HCT116 (cell line): ENCODE data around the gene JAK2. TPM values are rescaled to one million over a fixed set of nuclear protein-coding genes. Genes with fewer than 3 reads are reported as not detected.

Source experiments
- ATAC-seq: fragments of 200-7000 bp; cut with Tn5 transposase; 2 replicates; pipeline ENCODE4 v1.9.1; 2020; ENCODE audit warnings: mild to moderate bottlenecking, moderate library complexity
- BruUV-seq: library from RNA; stranded (reverse); fragments of 400-500 nt; replicated peaks from 2 replicates; lab custom pipeline; 2021; lab: Mats Ljungman, UMichigan
- CTCF ChIA-PET: fragments of 300-600 bp; sonication (Branson Sonifier 250); formaldehyde crosslinking; loops from one replicate; lab custom pipeline; 2021; ENCODE audit warnings: antibody characterized with exemption; lab: Charles Lee
- POLR2A ChIA-PET: fragments of 300-600, 350-600 bp; sonication (Branson Sonifier 250); formaldehyde crosslinking; loops from one replicate; lab custom pipeline; 2021; ENCODE audit warnings: antibody characterized with exemption; lab: Charles Lee
- RAD21 ChIA-PET, 2 experiments: fragments of 300-600 bp; sonication (Branson Sonifier 250); formaldehyde crosslinking; loops; one replicate each; lab custom pipeline; 2023; ENCODE audit warnings: low total read pairs in 2 of 2; ENCODE audit not compliant: uncharacterized antibody in 2 of 2, unreplicated experiment in 2 of 2, low non-redundant PET in 1 of 2; lab: Charles Lee
- DNase-seq: peaks from one replicate; pipeline ENCODE4 v3.0.0-alpha.2; 2010; ENCODE audit warnings: low read depth, low spot score
- H2AFZ ChIP-seq: fragments of 200-600 bp; shearing (Covaris generic), sonication (generic); 2 replicates; pipeline ENCODE4 v1.6.1; 2017; ENCODE audit warnings: low read depth, mixed run types, mixed read lengths, antibody characterized with exemption, low read length; ENCODE audit not compliant: poor library complexity, severe bottlenecking
- H3K27ac ChIP-seq: 2 replicates; pipeline ENCODE4 v1.5.1; 2012; ENCODE audit warnings: low read depth, low read length
- H3K27me3 ChIP-seq: fragments of 200-600 bp; sonication (generic); 2 replicates; pipeline ENCODE4 v1.6.1; 2016; ENCODE audit warnings: mixed run types, low read length, mixed read lengths; ENCODE audit not compliant: insufficient read depth
- H3K36me3 ChIP-seq, 2 experiments: fragments of 200-500 bp in 1 of 2; fragments of 200-600 bp in 1 of 2; sonication (Bioruptor generic) in 1 of 2; sonication (generic) in 1 of 2; 2 replicates each; pipeline versions ENCODE4 v1.5.1 to v1.6.1; 2014 to 2016; ENCODE audit warnings: low read length in 2 of 2, inconsistent platforms in 1 of 2, mixed read lengths in 1 of 2, mixed run types in 1 of 2; ENCODE audit not compliant: insufficient read depth in 2 of 2, control insufficient read depth in 1 of 2
- H3K4me1 ChIP-seq, 2 experiments: fragments of 200-600 bp in 1 of 2; sonication (generic) in 1 of 2; 2 replicates each; pipeline versions ENCODE4 v1.5.1 to v1.6.1; 2012 to 2017; ENCODE audit warnings: low read length in 2 of 2, inconsistent platforms in 1 of 2, mild to moderate bottlenecking in 1 of 2, mixed read lengths in 1 of 2, mixed run types in 1 of 2, moderate library complexity in 1 of 2; ENCODE audit not compliant: insufficient read depth in 2 of 2, control insufficient read depth in 1 of 2
- H3K4me2 ChIP-seq: fragments of 200-600 bp; sonication (generic); 2 replicates; pipeline ENCODE4 v1.6.1; 2017; ENCODE audit warnings: mixed run types, low read length, mixed read lengths
- H3K4me3 ChIP-seq, 2 experiments: fragments of 200-600 bp in 1 of 2; sonication (generic) in 1 of 2; replicated peaks in 1 of 2; 2 replicates each; pipeline ENCODE4 v1.5.1; 2011 to 2016; ENCODE audit warnings: low read length in 2 of 2, control low read depth in 1 of 2, low read depth in 1 of 2, mild to moderate bottlenecking in 1 of 2, mixed read lengths in 1 of 2, mixed run types in 1 of 2
- H3K79me2 ChIP-seq: fragments of 200-600 bp; sonication (generic); 2 replicates; pipeline ENCODE4 v1.6.1; 2017; ENCODE audit warnings: mild to moderate bottlenecking, mixed run types, low read length, moderate library complexity, mixed read lengths; ENCODE audit not compliant: insufficient read depth
- H3K9ac ChIP-seq: fragments of 200-600 bp; sonication (generic); 2 replicates; pipeline ENCODE4 v1.6.1; 2016; ENCODE audit warnings: low read length, mixed read lengths
- H3K9me2 ChIP-seq: fragments of 200-600 bp; sonication (generic), shearing (Covaris generic); 2 replicates; pipeline ENCODE4 v1.6.1; 2017; ENCODE audit warnings: mixed run types, mild to moderate bottlenecking, moderate library complexity; ENCODE audit not compliant: insufficient read depth
- H3K9me3 ChIP-seq, 2 experiments: fragments of 200-500 bp in 1 of 2; fragments of 200-600 bp in 1 of 2; sonication (Bioruptor generic) in 1 of 2; sonication (generic) in 1 of 2; 2 replicates each; pipeline ENCODE4 v1.6.1; 2014 to 2017; ENCODE audit warnings: low read length in 2 of 2, mixed read lengths in 2 of 2, inconsistent platforms in 1 of 2, low read depth in 1 of 2, mild to moderate bottlenecking in 1 of 2, mixed run types in 1 of 2, moderate library complexity in 1 of 2; ENCODE audit not compliant: control insufficient read depth in 1 of 2, insufficient read depth in 1 of 2
- H4K20me1 ChIP-seq: fragments of 200-600 bp; sonication (generic), shearing (Covaris generic); 2 replicates; pipeline ENCODE4 v1.6.1; 2017; ENCODE audit warnings: mixed run types, mild to moderate bottlenecking, moderate library complexity; ENCODE audit not compliant: insufficient read depth
- CEBPB ChIP-seq: IDR thresholded peaks from 2 replicates; pipeline ENCODE4 v1.6.1; 2012; ENCODE audit warnings: low read depth
- EGR1 ChIP-seq: IDR thresholded peaks from 2 replicates; pipeline ENCODE4 v1.6.1; 2012; ENCODE audit warnings: low read depth
- ELF1 ChIP-seq: IDR thresholded peaks from 2 replicates; pipeline ENCODE4 v1.6.1; 2012; ENCODE audit warnings: low read depth, borderline replicate concordance
- EZH2phosphoT487 ChIP-seq: fragments of 200-600 bp; IDR thresholded peaks from 2 replicates; pipeline ENCODE4 v1.6.1; 2018; ENCODE audit warnings: antibody characterized with exemption, borderline replicate concordance
- POLR2A ChIP-seq: IDR thresholded peaks from 2 replicates; pipeline ENCODE4 v1.7.0; 2011; ENCODE audit warnings: borderline replicate concordance; ENCODE audit not compliant: insufficient read depth, insufficient read length; ENCODE audit errors: extremely low read depth
- RAD21 ChIP-seq: IDR thresholded peaks from 2 replicates; pipeline ENCODE4 v1.6.1; 2012; ENCODE audit warnings: low read depth, mild to moderate bottlenecking
- YY1 ChIP-seq: IDR thresholded peaks from 2 replicates; pipeline ENCODE4 v1.6.1; 2011; ENCODE audit warnings: low read length, low read depth, moderate library complexity, mild to moderate bottlenecking; ENCODE audit not compliant: insufficient replicate concordance; ENCODE audit errors: extremely low read depth
- intact Hi-C: fragments of 100-400 bp; cut with micrococcal nuclease; formaldehyde crosslinking; loops from 2 replicates; pipeline ENCODE4 v1.10.0; 2022
- total RNA-seq: library from RNA; stranded (reverse); gene quantifications from one replicate; pipeline ENCODE4 v1.2.1, GENCODE V29; 2021; ENCODE audit not compliant: unreplicated experiment
- TF ChIP-seq, protein P1 (sequence below): IDR thresholded peaks from 2 replicates; pipeline ENCODE4 v1.6.1; 2012; ENCODE audit warnings: low read depth
- TF ChIP-seq, protein P2 (sequence below): IDR thresholded peaks from 2 replicates; pipeline ENCODE4 v1.6.1; 2012
- TF ChIP-seq, protein P3 (sequence below): IDR thresholded peaks from 2 replicates; pipeline ENCODE4 v1.6.1; 2011; ENCODE audit warnings: mild to moderate bottlenecking, low read length, moderate library complexity; ENCODE audit not compliant: insufficient replicate concordance; ENCODE audit errors: extremely low read depth

Gene JAK2
- total RNA-seq, 1 experiment from 2014 or later = 4.6 TPM

DNA sequence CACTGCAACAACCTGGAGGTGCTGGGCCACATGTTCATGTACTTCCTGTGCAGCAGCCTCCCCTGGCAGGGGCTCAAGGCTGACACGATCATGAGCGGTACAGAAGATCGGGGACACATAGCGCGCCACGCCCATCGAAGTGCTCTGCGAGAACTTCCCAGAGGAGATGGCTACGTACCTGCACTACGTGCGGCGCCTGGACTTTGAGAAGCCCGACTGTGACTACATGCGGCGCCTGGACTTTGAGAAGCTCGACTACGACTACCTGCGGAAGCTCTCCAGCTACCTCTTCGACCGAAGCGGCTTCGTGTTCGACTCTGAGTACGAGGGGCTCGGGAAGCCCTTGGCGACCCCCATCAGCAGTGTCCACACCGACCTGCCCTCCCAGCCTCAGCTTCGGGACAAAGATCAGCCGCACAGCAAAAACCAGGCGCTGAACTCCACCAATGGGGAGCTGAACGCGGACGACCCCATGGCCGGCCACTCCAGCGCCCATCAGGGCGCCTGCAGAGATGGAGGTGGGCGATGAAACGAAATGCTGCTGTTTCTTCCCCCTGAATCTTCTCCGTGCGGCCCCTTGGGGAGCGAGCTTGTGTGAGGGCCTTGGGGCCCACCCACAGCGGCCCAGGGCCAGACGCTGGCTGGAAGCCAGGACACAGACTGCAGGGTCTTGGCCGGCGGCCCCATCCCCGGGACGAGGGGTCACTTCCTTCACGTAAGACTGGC, 56.5 kb downstream of the JAK2 start:
- intact Hi-C loops = no loop called here
- no peaks in the 10 kb centered on the region for H3K9me3 ChIP-seq
- no peaks in the 10 kb centered on the region for H3K27me3 ChIP-seq
- no peak overlapping the region for H3K4me3 ChIP-seq
- H3K36me3 ChIP-seq = no peaks in the 10 kb centered on the region; a peak in 1 of 4 replicates
- no peaks in the 10 kb centered on the region for H3K4me1 ChIP-seq
- no peaks in the 10 kb centered on the region for H3K79me2 ChIP-seq
- ChIA-PET CTCF (no interaction called here), POLR2A (no interaction called here), RAD21 (no interaction called here)
- no TSS peak for BruUV-seq
- no peak for DNase-seq
- no peak overlapping the region for H3K27ac ChIP-seq
- ATAC-seq = no peak
- H3K9ac ChIP-seq = no peak overlapping the region
- TF ChIP-seq POLR2A (no peak), CEBPB (no peak), YY1 (no peak), ELF1 (no peak), EZH2phosphoT487 (no peak), RAD21 (no peak), EGR1 (no peak)
- TF ChIP-seq, protein P1, sequence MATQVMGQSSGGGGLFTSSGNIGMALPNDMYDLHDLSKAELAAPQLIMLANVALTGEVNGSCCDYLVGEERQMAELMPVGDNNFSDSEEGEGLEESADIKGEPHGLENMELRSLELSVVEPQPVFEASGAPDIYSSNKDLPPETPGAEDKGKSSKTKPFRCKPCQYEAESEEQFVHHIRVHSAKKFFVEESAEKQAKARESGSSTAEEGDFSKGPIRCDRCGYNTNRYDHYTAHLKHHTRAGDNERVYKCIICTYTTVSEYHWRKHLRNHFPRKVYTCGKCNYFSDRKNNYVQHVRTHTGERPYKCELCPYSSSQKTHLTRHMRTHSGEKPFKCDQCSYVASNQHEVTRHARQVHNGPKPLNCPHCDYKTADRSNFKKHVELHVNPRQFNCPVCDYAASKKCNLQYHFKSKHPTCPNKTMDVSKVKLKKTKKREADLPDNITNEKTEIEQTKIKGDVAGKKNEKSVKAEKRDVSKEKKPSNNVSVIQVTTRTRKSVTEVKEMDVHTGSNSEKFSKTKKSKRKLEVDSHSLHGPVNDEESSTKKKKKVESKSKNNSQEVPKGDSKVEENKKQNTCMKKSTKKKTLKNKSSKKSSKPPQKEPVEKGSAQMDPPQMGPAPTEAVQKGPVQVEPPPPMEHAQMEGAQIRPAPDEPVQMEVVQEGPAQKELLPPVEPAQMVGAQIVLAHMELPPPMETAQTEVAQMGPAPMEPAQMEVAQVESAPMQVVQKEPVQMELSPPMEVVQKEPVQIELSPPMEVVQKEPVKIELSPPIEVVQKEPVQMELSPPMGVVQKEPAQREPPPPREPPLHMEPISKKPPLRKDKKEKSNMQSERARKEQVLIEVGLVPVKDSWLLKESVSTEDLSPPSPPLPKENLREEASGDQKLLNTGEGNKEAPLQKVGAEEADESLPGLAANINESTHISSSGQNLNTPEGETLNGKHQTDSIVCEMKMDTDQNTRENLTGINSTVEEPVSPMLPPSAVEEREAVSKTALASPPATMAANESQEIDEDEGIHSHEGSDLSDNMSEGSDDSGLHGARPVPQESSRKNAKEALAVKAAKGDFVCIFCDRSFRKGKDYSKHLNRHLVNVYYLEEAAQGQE = no peak
- TF ChIP-seq, protein P2, sequence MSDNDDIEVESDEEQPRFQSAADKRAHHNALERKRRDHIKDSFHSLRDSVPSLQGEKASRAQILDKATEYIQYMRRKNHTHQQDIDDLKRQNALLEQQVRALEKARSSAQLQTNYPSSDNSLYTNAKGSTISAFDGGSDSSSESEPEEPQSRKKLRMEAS = no peak
- TF ChIP-seq, protein P3, sequence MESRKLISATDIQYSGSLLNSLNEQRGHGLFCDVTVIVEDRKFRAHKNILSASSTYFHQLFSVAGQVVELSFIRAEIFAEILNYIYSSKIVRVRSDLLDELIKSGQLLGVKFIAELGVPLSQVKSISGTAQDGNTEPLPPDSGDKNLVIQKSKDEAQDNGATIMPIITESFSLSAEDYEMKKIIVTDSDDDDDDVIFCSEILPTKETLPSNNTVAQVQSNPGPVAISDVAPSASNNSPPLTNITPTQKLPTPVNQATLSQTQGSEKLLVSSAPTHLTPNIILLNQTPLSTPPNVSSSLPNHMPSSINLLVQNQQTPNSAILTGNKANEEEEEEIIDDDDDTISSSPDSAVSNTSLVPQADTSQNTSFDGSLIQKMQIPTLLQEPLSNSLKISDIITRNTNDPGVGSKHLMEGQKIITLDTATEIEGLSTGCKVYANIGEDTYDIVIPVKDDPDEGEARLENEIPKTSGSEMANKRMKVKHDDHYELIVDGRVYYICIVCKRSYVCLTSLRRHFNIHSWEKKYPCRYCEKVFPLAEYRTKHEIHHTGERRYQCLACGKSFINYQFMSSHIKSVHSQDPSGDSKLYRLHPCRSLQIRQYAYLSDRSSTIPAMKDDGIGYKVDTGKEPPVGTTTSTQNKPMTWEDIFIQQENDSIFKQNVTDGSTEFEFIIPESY = no peak
- no peak overlapping the region for H2AFZ ChIP-seq
- no peaks in the 10 kb centered on the region for H4K20me1 ChIP-seq
- H3K4me2 ChIP-seq = no peak overlapping the region
- no peaks in the 10 kb centered on the region for H3K9me2 ChIP-seq
